KMS-11 (cell line): ENCODE measurements around the gene ZNF385C.

Experiments used
- H2AFZ ChIP-seq: fragments of 200-600 bp; sonication (generic); 2 replicates; pipeline ENCODE4 v1.6.1; 2016; ENCODE audit warnings: antibody characterized with exemption, mixed run types, low read depth
- H3K27ac ChIP-seq: fragments of 200-600 bp; sonication (generic); 2 replicates; pipeline ENCODE4 v1.6.1; 2016; ENCODE audit warnings: mild to moderate bottlenecking, mixed run types
- H3K27me3 ChIP-seq: fragments of 200-600 bp; sonication (generic); 2 replicates; pipeline ENCODE4 v1.6.1; 2017; ENCODE audit warnings: mild to moderate bottlenecking, low read depth, mixed run types, moderate library complexity; ENCODE audit not compliant: insufficient read depth
- H3K36me3 ChIP-seq: fragments of 200-600 bp; sonication (generic); 2 replicates; pipeline ENCODE4 v1.6.1; 2017; ENCODE audit warnings: mild to moderate bottlenecking, mixed run types; ENCODE audit not compliant: insufficient read depth
- H3K4me1 ChIP-seq: fragments of 200-600 bp; sonication (generic); 2 replicates; pipeline ENCODE4 v1.6.1; 2016; ENCODE audit warnings: mild to moderate bottlenecking, low read depth, mixed run types; ENCODE audit not compliant: poor library complexity, severe bottlenecking
- H3K4me2 ChIP-seq: fragments of 200-600 bp; sonication (generic); 2 replicates; pipeline ENCODE4 v1.7.0; 2016; ENCODE audit warnings: mild to moderate bottlenecking, mixed run types
- H3K4me3 ChIP-seq: fragments of 200-600 bp; sonication (generic); IDR thresholded peaks from 2 replicates; pipeline ENCODE4 v1.6.1; 2017; ENCODE audit warnings: low read depth, low read length, mixed read lengths; ENCODE audit not compliant: insufficient read depth
- H3K79me2 ChIP-seq: fragments of 200-600 bp; sonication (generic); 2 replicates; pipeline ENCODE4 v1.6.1; 2016; ENCODE audit warnings: low read depth, mixed run types; ENCODE audit not compliant: insufficient read depth
- H3K9ac ChIP-seq: fragments of 200-600 bp; sonication (generic); 2 replicates; pipeline ENCODE4 v1.6.1; 2016; ENCODE audit warnings: mild to moderate bottlenecking, mixed run types
- H4K20me1 ChIP-seq: fragments of 200-600 bp; sonication (generic); 2 replicates; pipeline ENCODE4 v1.6.1; 2016; ENCODE audit warnings: mild to moderate bottlenecking, mixed run types; ENCODE audit not compliant: insufficient read depth
- TF ChIP-seq, protein P1 (sequence below): fragments of 200-600 bp; sonication (generic); conservative IDR thresholded peaks from 2 replicates; pipeline ENCODE4 v1.6.1; 2017; ENCODE audit warnings: low read depth, mild to moderate bottlenecking, antibody characterized with exemption, low read length, moderate library complexity, mixed read lengths

ZNF385C gene

DNA sequence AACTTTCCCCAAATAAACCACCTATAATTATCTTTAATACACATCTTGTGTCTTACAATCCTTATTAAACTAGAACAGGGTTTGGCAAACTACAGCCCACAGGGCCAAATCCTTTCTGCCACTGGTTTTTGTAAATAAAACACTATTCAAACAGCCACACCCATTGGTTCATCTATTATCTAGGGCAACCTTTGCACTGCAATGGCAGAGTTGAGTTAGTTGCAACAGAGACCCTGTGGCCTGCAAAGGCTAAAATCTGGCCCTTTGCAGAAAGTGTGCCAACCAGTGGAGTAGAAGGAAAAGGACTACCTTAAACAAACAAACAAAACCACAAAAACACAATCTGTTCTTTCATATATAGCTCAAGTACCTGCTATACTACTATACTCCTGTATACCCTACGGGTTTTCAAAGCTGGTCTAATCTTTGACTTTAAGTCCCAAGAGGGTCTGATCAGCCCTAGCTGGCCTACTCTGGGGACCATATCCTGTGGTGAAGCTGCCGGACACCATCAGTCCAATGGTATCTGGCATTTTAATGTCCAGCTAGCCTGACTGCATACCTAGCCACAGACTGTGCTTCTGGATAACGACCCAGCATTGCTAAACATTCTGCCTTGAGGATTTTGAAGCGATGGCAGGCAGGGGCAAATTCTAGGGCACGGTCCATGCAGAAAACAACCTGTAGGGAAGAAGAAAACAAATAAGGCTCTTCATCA, 108.4 kb downstream of the ZNF385C start:
- H3K36me3 ChIP-seq = peaks cover 15% of the 10 kb centered on the region; the same call in 1 of the 2 replicates
- no peaks in the 10 kb centered on the region for H3K79me2 ChIP-seq
- H3K4me2 ChIP-seq = no peak overlapping the region
- no peaks in the 10 kb centered on the region for H3K27me3 ChIP-seq
- no peak overlapping the region for H2AFZ ChIP-seq
- TF ChIP-seq, protein P1, sequence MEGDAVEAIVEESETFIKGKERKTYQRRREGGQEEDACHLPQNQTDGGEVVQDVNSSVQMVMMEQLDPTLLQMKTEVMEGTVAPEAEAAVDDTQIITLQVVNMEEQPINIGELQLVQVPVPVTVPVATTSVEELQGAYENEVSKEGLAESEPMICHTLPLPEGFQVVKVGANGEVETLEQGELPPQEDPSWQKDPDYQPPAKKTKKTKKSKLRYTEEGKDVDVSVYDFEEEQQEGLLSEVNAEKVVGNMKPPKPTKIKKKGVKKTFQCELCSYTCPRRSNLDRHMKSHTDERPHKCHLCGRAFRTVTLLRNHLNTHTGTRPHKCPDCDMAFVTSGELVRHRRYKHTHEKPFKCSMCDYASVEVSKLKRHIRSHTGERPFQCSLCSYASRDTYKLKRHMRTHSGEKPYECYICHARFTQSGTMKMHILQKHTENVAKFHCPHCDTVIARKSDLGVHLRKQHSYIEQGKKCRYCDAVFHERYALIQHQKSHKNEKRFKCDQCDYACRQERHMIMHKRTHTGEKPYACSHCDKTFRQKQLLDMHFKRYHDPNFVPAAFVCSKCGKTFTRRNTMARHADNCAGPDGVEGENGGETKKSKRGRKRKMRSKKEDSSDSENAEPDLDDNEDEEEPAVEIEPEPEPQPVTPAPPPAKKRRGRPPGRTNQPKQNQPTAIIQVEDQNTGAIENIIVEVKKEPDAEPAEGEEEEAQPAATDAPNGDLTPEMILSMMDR = no peak
- no peaks in the 10 kb centered on the region for H4K20me1 ChIP-seq
- no peak overlapping the region for H3K9ac ChIP-seq
- H3K4me1 ChIP-seq = peaks cover 9% of the 10 kb centered on the region
- no peak overlapping the region for H3K4me3 ChIP-seq
- H3K27ac ChIP-seq = no peak overlapping the region

DNA sequence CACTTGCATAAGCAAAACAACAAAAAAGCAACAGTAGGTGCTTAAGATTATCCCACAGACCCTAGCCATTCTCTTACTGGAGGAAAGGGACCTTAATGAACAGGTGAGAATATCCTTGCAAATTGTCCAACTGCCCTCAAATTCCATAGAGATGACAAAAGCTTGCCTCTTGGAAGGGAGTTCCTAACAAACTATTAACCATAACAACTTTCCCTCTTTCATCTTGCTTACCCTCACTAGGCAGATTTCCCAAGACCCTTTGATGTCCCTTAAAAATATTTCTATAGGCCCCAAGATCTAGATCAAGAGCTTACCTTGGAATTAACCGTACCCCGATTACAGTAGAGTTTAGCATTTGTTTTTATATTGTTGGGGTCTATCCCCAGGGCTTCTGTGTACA, 109.9 kb downstream of the ZNF385C start:
- no peak overlapping the region for H3K9ac ChIP-seq
- TF ChIP-seq, protein P1 = no peak
- no peak overlapping the region for H2AFZ ChIP-seq
- peaks cover 10% of the 10 kb centered on the region; the same call in 1 of the 2 replicates for H3K36me3 ChIP-seq
- H3K4me3 ChIP-seq = no peak overlapping the region
- no peak overlapping the region for H3K27ac ChIP-seq
- H3K79me2 ChIP-seq = no peaks in the 10 kb centered on the region
- no peaks in the 10 kb centered on the region for H4K20me1 ChIP-seq
- no peaks in the 10 kb centered on the region for H3K27me3 ChIP-seq
- no peak overlapping the region for H3K4me2 ChIP-seq
- H3K4me1 ChIP-seq = peaks cover 9% of the 10 kb centered on the region

DNA sequence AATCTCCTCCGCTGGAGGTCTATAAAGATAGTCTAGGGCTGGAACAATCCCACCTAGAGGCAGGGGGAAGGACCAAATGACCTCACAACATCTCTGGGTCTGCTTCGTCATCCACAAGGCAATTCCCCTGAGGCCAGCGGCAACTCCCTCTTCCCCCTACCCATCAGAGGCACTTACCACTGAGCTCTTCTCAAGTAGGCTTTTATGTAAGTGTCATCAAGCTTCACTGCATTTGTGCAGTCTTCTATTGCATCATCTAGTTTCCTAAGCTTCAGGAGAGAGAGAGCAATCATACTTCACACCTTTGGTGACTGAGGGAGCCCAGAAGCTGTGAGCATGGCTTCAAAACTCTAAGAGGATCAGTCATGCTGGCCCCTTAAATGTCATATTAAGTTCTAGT, 110.6 kb downstream of the ZNF385C start:
- peaks cover 10% of the 10 kb centered on the region; the same call in 1 of the 2 replicates for H3K36me3 ChIP-seq
- no peak overlapping the region for H3K4me3 ChIP-seq
- peaks cover 9% of the 10 kb centered on the region for H3K4me1 ChIP-seq
- H3K27ac ChIP-seq = no peak overlapping the region
- H3K4me2 ChIP-seq = no peak overlapping the region
- H3K9ac ChIP-seq = no peak overlapping the region
- TF ChIP-seq, protein P1 = no peak
- H3K79me2 ChIP-seq = no peaks in the 10 kb centered on the region
- H3K27me3 ChIP-seq = no peaks in the 10 kb centered on the region
- no peaks in the 10 kb centered on the region for H4K20me1 ChIP-seq
- H2AFZ ChIP-seq = no peak overlapping the region

DNA sequence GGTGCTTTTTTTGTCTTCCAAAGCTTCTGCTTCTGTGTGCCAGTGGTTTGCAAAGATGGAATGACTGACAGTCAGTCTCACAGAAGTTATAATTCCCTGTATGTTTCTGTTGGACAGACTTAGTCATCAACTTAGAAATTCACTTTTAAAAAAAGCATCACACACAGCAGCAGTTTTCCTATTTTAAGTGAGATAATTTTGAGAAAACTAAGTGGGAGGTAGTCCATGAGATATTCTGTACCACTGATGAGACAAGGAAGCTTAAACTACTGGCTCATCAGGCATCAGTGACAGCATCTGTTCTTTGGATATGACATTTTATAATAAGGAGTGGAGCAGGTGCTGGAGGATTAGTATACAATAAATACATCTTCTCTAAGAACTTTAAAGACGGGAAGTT, 111.6 kb downstream of the ZNF385C start:
- H3K4me3 ChIP-seq = no peak overlapping the region
- TF ChIP-seq, protein P1 = no peak
- peaks cover 9% of the 10 kb centered on the region for H3K4me1 ChIP-seq
- H3K36me3 ChIP-seq = peaks cover 13% of the 10 kb centered on the region; the same call in 1 of the 2 replicates
- no peaks in the 10 kb centered on the region for H3K27me3 ChIP-seq
- no peaks in the 10 kb centered on the region for H4K20me1 ChIP-seq
- H3K27ac ChIP-seq = no peak overlapping the region
- H3K9ac ChIP-seq = no peak overlapping the region
- H3K4me2 ChIP-seq = no peak overlapping the region
- no peak overlapping the region for H2AFZ ChIP-seq
- no peaks in the 10 kb centered on the region for H3K79me2 ChIP-seq
